ENCODE measurements around the gene PAWR.

DNA sequence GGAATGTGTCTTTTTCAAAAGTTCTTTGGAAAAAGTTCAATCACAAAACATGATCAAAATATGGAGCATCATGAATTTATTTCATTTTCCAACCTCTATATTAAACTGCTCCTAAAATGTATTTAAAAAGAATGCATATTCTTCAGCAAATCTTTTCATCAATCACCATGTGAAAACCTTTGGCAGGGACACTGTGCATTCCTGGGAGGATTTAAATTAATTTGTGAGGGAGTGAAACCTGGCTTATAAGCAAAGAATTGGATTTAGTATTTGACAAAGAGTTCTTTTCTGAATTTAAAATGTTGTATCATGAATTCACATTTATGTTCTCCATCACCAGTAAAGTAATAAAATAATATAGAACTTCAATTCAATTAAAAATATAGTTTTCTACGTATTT, 38.2 kb downstream of the PAWR start:
- TF ChIP-seq CTCF (IDR thresholded peaks at IDR 0.05) (no peak), ZFX (IDR thresholded peaks at IDR 0.05; ENCODE audit: borderline replicate concordance) (no peak)

Data from 22Rv1 (cell line).